GM18499 (cell line): ENCODE measurements around the gene OR2V2.

ENCODE experiments used
- ATAC-seq: cut with Tn5 transposase; IDR thresholded peaks from one replicate; pipeline ENCODE4 v1.9.1; 2021; ENCODE audit warnings: moderate number of reproducible peaks; ENCODE audit not compliant: insufficient read depth, unreplicated experiment

OR2V2 gene

DNA sequence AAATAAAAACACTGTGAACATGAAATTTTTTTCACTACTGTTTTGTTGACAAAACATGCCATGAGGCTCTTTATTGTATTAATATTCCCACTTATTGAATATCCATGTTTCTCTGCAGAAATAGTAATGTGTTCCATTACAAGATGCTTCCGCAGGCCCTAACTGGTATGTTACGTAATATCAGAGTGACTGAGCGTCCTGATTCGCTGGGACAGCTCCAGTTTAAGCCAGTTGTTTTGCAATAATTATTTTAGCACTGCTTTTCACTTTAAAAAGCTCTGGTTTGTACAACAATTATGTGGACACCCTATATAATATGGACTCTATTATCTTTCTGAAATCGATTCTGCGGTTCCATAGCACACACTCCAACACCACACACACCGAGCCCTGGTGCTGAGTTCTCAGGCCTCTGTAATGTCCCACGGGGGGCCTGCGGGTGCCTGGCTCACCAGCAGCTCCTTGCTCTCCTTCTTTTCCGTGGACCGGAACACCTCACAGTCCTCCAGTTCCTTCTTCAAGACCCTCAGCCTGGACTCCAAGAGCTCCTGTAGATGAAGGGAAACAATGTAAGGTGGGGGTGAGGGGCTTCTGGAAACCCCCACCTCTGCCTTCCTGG, 55.8 kb downstream of the OR2V2 start:
- ATAC-seq = no peak

- no peak for ATAC-seq
Observed at GRCh38 chr5:181203777-181204112, 56.4 kb downstream of the OR2V2 start.

- ATAC-seq = no peak
Observed at GRCh38 chr5:181204113-181204825, 56.9 kb downstream of the OR2V2 start.

DNA sequence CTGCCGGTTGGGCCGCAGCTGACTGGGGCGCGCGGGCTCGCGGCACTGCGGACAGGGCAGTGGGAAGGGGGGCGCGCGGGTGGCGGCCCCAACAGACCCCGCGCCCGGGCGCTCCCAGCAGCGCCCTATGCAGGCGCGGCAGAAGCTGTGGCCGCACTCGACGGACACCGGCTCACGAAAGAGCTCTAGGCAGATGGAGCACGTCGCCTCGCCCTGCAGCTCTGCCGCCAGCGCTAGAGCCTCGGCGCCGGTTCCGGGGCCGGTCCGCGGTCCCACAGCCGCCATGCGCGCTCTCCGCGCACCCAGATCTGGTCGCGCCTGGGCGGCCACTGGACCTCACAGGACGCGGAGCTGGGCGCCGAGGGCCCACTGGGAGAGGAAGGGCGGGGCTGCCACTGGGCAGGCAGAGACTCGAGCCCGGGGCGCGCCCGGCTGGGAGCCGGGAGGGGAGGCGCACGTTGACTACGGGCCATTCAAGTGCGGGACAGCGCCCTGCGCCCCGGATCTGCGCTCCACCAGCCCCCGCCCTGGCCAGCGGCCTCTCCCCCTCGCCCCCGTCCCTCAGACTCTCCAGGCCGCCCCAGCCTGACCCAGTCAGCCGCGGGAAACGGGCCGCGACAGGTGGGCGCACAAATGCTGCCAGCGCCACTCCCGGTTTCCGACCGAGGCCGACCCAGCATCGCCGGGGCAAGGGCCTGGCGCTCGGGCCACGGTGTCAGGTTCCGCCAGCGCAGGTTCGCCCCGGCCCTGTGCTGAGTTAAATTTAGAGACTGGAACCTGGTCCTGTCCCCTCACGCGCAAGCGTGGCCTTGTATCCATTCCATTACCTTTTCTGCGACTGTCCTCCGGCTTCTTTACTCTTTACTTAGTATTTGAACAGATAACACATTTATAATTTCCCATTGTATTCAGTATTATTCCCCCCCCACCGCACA, 57.7 kb downstream of the OR2V2 start, which contains the start of gene TRIM7:
Gene TRIM7 (minus strand): TSS at position 371 of the 935 bp plus-strand sequence. CDS start 86 bp downstream, at position 285.
- ATAC-seq = no peak

DNA sequence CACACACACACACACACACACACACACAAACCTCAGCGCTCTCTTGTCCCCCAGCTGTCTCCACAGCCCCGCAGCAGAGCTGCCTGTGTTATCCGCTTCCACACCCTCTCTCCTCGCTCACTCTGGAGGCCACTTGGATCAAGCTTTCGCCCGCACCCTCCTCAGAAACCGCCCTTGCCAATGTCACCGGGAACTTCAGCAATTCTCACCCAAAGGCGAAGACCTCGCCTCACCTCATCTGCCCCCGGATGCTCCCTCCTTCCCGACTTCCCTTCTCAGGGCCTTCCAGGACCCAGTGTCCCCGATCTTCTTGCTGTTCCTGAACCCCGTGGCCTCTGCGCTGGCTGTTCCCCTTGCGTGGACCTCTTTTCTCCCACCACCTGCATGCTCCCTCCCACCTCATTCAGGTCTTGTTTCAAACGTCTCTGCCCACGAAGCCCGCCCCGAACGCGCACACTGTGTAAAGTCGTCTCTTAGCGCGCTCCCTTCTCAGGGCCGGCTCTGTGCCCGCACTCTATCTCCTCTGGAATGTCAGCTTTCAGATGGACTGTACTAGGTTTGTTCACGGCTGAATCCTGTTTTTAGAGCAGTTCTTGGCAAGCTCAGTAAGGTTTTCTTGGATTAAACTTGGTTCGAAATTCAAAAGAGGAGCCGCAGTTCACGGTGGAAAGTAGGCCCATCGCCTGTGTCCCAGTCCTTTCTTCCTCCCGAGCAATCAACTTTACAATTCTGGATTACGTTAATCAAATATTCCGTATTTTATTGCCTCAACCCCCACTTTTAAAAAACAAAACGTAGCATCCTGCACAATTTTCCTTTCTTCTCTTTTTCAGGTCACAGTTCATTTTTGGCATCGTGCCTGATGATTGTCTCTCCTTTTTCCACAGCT, 58.6 kb downstream of the OR2V2 start:
- ATAC-seq = no peak

- ATAC-seq = no peak
Observed at GRCh38 chr5:181207214-181207959, 60.0 kb downstream of the OR2V2 start.

- ATAC-seq = no peak
Observed at GRCh38 chr5:181207960-181208253, 60.5 kb downstream of the OR2V2 start.
